ENCODE data around the gene PIP5K1B.

The PIP5K1B gene

DNA sequence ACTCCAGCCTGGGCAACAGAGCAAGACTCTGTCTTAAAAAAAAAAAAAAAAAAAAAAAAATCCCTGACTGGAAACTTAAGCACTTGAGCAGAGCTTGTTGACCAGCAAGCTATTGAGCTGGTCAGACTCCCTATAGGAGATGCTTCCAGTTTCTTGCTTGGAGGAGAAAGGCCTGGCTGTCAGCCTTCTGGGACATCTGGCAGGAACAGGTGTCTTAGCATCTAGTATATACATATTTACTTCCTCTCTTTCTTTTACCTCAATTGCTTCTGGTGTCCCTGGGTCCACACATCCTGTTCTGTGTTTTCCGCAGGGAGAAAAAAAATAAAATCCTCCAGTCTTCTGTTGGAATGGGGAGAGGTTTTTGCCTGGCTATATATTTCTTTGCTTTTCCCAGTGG, 248.7 kb downstream of the PIP5K1B start:
- Histone ChIP-seq H2AFZ (ENCODE audit: low read depth, low read length) (no peak overlapping the region), H3K4me3 (ENCODE audit: low read depth in 1 of 2, low read length in 2 of 2) (no peak overlapping the region), H3K9ac (ENCODE audit: low read depth, low read length) (no peak overlapping the region), H3K36me3 (ENCODE audit: insufficient read depth, low read length) (no peaks in the 10 kb centered on the region), H3K27ac (ENCODE audit: low read length) (no peak overlapping the region), H3K9me3 (ENCODE audit: insufficient read depth, low read length, severe bottlenecking) (no peaks in the 10 kb centered on the region), H3K4me1 (ENCODE audit: insufficient read depth, low read length) (no peaks in the 10 kb centered on the region), H4K20me1 (ENCODE audit: insufficient read depth, low read length) (no peaks in the 10 kb centered on the region), H3K79me2 (ENCODE audit: insufficient read depth, low read length) (no peaks in the 10 kb centered on the region), H3K27me3 (ENCODE audit: insufficient read depth, low read length, poor library complexity) (no peaks in the 10 kb centered on the region), H3K4me2 (ENCODE audit: insufficient read depth, low read length) (no peak overlapping the region)
- DNase-seq, result no peak
- no peak for TF ChIP-seq EZH2 (IDR thresholded peaks at IDR 0.05; ENCODE audit: borderline replicate concordance, low read depth, low read length, severe bottlenecking)
- TF ChIP-seq, protein P1, sequence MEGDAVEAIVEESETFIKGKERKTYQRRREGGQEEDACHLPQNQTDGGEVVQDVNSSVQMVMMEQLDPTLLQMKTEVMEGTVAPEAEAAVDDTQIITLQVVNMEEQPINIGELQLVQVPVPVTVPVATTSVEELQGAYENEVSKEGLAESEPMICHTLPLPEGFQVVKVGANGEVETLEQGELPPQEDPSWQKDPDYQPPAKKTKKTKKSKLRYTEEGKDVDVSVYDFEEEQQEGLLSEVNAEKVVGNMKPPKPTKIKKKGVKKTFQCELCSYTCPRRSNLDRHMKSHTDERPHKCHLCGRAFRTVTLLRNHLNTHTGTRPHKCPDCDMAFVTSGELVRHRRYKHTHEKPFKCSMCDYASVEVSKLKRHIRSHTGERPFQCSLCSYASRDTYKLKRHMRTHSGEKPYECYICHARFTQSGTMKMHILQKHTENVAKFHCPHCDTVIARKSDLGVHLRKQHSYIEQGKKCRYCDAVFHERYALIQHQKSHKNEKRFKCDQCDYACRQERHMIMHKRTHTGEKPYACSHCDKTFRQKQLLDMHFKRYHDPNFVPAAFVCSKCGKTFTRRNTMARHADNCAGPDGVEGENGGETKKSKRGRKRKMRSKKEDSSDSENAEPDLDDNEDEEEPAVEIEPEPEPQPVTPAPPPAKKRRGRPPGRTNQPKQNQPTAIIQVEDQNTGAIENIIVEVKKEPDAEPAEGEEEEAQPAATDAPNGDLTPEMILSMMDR (IDR thresholded peaks at IDR 0.05; ENCODE audit: borderline replicate concordance, extremely low read depth, low read length, poor library complexity, severe bottlenecking), result no peak
- ATAC-seq (ENCODE audit: insufficient read depth, low read depth), result no peak

DNA sequence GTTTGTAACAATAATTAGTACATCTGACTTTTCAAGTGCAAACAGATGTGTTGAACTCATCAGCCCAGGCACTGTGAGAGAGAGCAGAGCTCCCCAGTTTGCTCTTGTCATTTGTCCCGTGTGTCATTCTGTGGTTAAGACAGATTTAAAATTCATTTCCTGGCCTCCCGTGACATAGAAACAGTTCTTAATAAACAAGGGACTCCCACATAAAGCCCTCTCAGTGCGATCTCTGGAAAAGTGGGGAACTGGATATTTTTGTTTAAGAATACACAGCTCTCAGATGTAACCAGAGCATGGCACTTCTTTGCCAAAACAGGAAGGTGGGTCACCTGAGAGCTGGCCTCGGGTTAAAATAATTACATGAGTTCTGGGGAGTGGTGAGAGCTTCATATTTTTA, 250.3 kb downstream of the PIP5K1B start:
- no peaks in the 10 kb centered on the region for H3K9me3 ChIP-seq (ENCODE audit: insufficient read depth, low read length, severe bottlenecking)
- DNase-seq, result no peak
- no peak overlapping the region for H3K4me2 ChIP-seq (ENCODE audit: insufficient read depth, low read length)

DNA sequence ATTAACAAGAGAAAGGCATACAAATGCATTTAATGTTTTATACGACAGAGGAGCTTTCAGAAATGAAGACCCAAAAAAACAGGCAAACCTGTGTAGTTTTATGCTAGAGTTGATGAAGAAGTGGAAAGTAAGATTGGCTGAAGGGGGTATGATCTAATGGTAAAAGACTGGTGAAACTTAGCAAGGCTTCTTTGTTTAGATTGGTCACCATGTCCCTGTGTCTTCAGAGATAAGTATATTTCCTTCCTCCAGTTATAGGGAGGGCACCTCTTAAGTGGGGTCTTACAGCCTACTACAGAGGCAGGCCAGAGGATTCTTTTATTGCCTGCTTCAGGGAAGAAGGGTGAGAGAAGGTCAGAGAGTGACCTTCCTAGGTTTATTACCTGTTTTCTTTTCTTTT, 252.4 kb downstream of the PIP5K1B start:
- Histone ChIP-seq H3K36me3 (ENCODE audit: insufficient read depth, low read length) (no peaks in the 10 kb centered on the region), H3K79me2 (ENCODE audit: insufficient read depth, low read length) (no peaks in the 10 kb centered on the region), H3K4me1 (ENCODE audit: insufficient read depth, low read length) (no peaks in the 10 kb centered on the region), H3K9ac (ENCODE audit: low read depth, low read length) (no peak overlapping the region), H2AFZ (ENCODE audit: low read depth, low read length) (no peak overlapping the region), H3K9me3 (ENCODE audit: insufficient read depth, low read length, severe bottlenecking) (no peaks in the 10 kb centered on the region), H3K27ac (ENCODE audit: low read length) (no peak overlapping the region), H4K20me1 (ENCODE audit: insufficient read depth, low read length) (no peaks in the 10 kb centered on the region), H3K4me2 (ENCODE audit: insufficient read depth, low read length) (no peak overlapping the region), H3K4me3 (ENCODE audit: low read depth in 1 of 2, low read length in 2 of 2) (no peak overlapping the region), H3K27me3 (ENCODE audit: insufficient read depth, low read length, poor library complexity) (no peaks in the 10 kb centered on the region)
- DNase-seq (no peak), ATAC-seq (ENCODE audit: insufficient read depth, low read depth) (no peak)
- no peak for TF ChIP-seq EZH2 (IDR thresholded peaks at IDR 0.05; ENCODE audit: borderline replicate concordance, low read depth, low read length, severe bottlenecking)
- TF ChIP-seq, protein P1 (IDR thresholded peaks at IDR 0.05; ENCODE audit: borderline replicate concordance, extremely low read depth, low read length, poor library complexity, severe bottlenecking), result no peak

More for the DNA sequence above, 250.3 kb downstream of the PIP5K1B start:
- H2AFZ ChIP-seq (ENCODE audit: low read depth, low read length), result no peak overlapping the region
- no peaks in the 10 kb centered on the region for H3K4me1 ChIP-seq (ENCODE audit: insufficient read depth, low read length)
- no peaks in the 10 kb centered on the region for H3K27me3 ChIP-seq (ENCODE audit: insufficient read depth, low read length, poor library complexity)
- H3K79me2 ChIP-seq (ENCODE audit: insufficient read depth, low read length), result no peaks in the 10 kb centered on the region
- ATAC-seq (ENCODE audit: insufficient read depth, low read depth), result no peak
- no peak overlapping the region for H3K27ac ChIP-seq (ENCODE audit: low read length)
- H4K20me1 ChIP-seq (ENCODE audit: insufficient read depth, low read length), result no peaks in the 10 kb centered on the region
- no peak overlapping the region for H3K9ac ChIP-seq (ENCODE audit: low read depth, low read length)
- no peak for TF ChIP-seq EZH2 (IDR thresholded peaks at IDR 0.05; ENCODE audit: borderline replicate concordance, low read depth, low read length, severe bottlenecking)
- TF ChIP-seq, protein P1 (IDR thresholded peaks at IDR 0.05; ENCODE audit: borderline replicate concordance, extremely low read depth, low read length, poor library complexity, severe bottlenecking), result no peak
- no peaks in the 10 kb centered on the region for H3K36me3 ChIP-seq (ENCODE audit: insufficient read depth, low read length)
- no peak overlapping the region for H3K4me3 ChIP-seq (ENCODE audit: low read depth in 1 of 2, low read length in 2 of 2)

DNA sequence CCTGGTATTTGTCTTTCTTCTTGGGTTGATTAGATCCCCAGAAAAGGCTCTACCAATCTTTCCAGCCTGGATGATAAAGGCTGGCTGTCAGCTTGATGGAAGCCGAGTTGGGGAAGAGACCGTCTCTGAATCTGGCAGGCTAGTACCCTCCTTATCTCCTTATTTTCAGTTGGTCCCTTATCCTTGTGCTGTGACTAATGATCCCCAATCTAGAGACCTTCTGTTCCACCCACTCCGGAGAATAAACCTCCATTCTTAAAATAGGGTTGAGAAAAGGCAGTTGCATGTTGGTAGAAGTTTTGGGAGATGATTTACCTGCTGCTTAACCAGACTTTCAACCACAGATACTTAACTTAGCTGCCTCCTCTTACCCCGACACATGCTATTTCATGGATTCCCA, 256.5 kb downstream of the PIP5K1B start:
- Histone ChIP-seq H4K20me1 (ENCODE audit: insufficient read depth, low read length) (no peaks in the 10 kb centered on the region), H3K27me3 (ENCODE audit: insufficient read depth, low read length, poor library complexity) (no peaks in the 10 kb centered on the region), H3K4me2 (ENCODE audit: insufficient read depth, low read length) (no peak overlapping the region), H3K4me1 (ENCODE audit: insufficient read depth, low read length) (no peaks in the 10 kb centered on the region), H3K27ac (ENCODE audit: low read length) (no peak overlapping the region), H2AFZ (ENCODE audit: low read depth, low read length) (no peak overlapping the region), H3K9me3 (ENCODE audit: insufficient read depth, low read length, severe bottlenecking) (no peaks in the 10 kb centered on the region), H3K79me2 (ENCODE audit: insufficient read depth, low read length) (no peaks in the 10 kb centered on the region), H3K36me3 (ENCODE audit: insufficient read depth, low read length) (no peaks in the 10 kb centered on the region), H3K9ac (ENCODE audit: low read depth, low read length) (no peak overlapping the region), H3K4me3 (ENCODE audit: low read depth in 1 of 2, low read length in 2 of 2) (no peak overlapping the region)
- no peak for TF ChIP-seq EZH2 (IDR thresholded peaks at IDR 0.05; ENCODE audit: borderline replicate concordance, low read depth, low read length, severe bottlenecking)
- TF ChIP-seq, protein P1 (IDR thresholded peaks at IDR 0.05; ENCODE audit: borderline replicate concordance, extremely low read depth, low read length, poor library complexity, severe bottlenecking), result no peak
- ATAC-seq (ENCODE audit: insufficient read depth, low read depth) (no peak), DNase-seq (no peak)
